GM12878 (cell line): ENCODE measurements around the gene SMARCD2. TPM values are rescaled to one million over a fixed set of nuclear protein-coding genes. Genes with fewer than 3 reads are reported as not detected.

ENCODE experiments used
- ATAC-seq: fragments of 200-7000 bp; cut with Tn5 transposase; 3 replicates; pipeline ENCODE4 v1.9.1; 2020; ENCODE audit warnings: mild to moderate bottlenecking, moderate library complexity
- BruUV-seq: library from RNA; stranded (reverse); fragments of 400-500 nt; replicated peaks from 2 replicates; lab custom pipeline; 2021; lab: Mats Ljungman, UMichigan
- CTCF ChIA-PET: fragments of 300-600 bp; sonication (Branson Sonifier 250); formaldehyde crosslinking; extraction: SDS; loops from one replicate; lab custom pipeline; 2021; ENCODE audit warnings: inconsistent platforms; lab: Yijun Ruan, JAX
- POLR2A ChIA-PET: fragments of 350-600 bp; formaldehyde crosslinking; extraction: SDS; loops from one replicate; lab custom pipeline; 2021; ENCODE audit warnings: inconsistent platforms; lab: Charles Lee
- RAD21 ChIA-PET: fragments of 300-600 bp; sonication (Branson Sonifier 250); formaldehyde crosslinking; loops from one replicate; lab custom pipeline; 2023; ENCODE audit warnings: antibody characterized with exemption; ENCODE audit not compliant: unreplicated experiment; lab: Charles Lee
- SMC1A ChIA-PET: fragments of 300-600 bp; sonication (Branson Sonifier 250); formaldehyde crosslinking; loops from one replicate; lab custom pipeline; 2023; ENCODE audit not compliant: unreplicated experiment, uncharacterized antibody; lab: Charles Lee
- DNase-seq: peaks from one replicate; pipeline ENCODE4 v3.0.0-alpha.2; 2011; ENCODE audit warnings: low read depth, low spot score
- FAIRE-seq: peaks from 3 replicates; lab custom pipeline; 2011; peaks lifted over from hg19 to GRCh38; lab: Jason Lieb, UNC
- H2AFZ ChIP-seq: 2 replicates; pipeline ENCODE4 v1.6.0; 2011; ENCODE audit warnings: low read depth, low read length, control low read depth; ENCODE audit not compliant: control insufficient read depth
- H3K27ac ChIP-seq: 2 replicates; pipeline ENCODE4 v1.5.1; 2011; ENCODE audit warnings: control low read depth; ENCODE audit not compliant: control insufficient read depth, insufficient read depth
- H3K27me3 ChIP-seq, 2 experiments: replicated peaks in 1 of 2; 2 replicates each; pipeline versions ENCODE4 v1.6.0 to v1.6.1; 2011; ENCODE audit warnings: low read length in 1 of 2; ENCODE audit not compliant: control insufficient read depth in 2 of 2, insufficient read depth in 2 of 2
- H3K36me3 ChIP-seq, 2 experiments: 2 replicates each; pipeline ENCODE4 v1.5.1; 2011; ENCODE audit warnings: low read length in 1 of 2; ENCODE audit not compliant: control insufficient read depth in 2 of 2, insufficient read depth in 2 of 2
- H3K4me1 ChIP-seq: 2 replicates; pipeline ENCODE4 v1.6.1; 2011; ENCODE audit warnings: mild to moderate bottlenecking, low read length, moderate library complexity, mixed read lengths; ENCODE audit not compliant: control insufficient read depth, insufficient read depth
- H3K4me2 ChIP-seq: 2 replicates; pipeline ENCODE4 v1.6.0; 2011; ENCODE audit warnings: control low read depth; ENCODE audit not compliant: control insufficient read depth, insufficient read depth
- H3K4me3 ChIP-seq: fragments of 200-600 bp; sonication (generic); 2 replicates; pipeline ENCODE4 v1.5.1; 2016
- H3K79me2 ChIP-seq: 2 replicates; pipeline ENCODE4 v1.6.0; 2011; ENCODE audit warnings: low read length; ENCODE audit not compliant: control insufficient read depth, insufficient read depth
- H3K9ac ChIP-seq: 2 replicates; pipeline ENCODE4 v1.8.0; 2011; ENCODE audit warnings: low read length, control low read depth, mixed read lengths; ENCODE audit not compliant: control insufficient read depth, insufficient read depth
- H3K9me3 ChIP-seq: replicated peaks from 3 replicates; pipeline ENCODE4 v1.5.1; 2011; ENCODE audit warnings: mild to moderate bottlenecking, low read length; ENCODE audit not compliant: control insufficient read depth, insufficient read depth
- H4K20me1 ChIP-seq: 2 replicates; pipeline ENCODE4 v1.6.0; 2011; ENCODE audit not compliant: control insufficient read depth, insufficient read depth
- CEBPB ChIP-seq, 2 experiments: fragments of 150-350 bp in 1 of 2; IDR thresholded peaks; 2 replicates each; pipeline ENCODE4 v1.6.1; 2012 to 2014; ENCODE audit warnings: low read depth in 2 of 2, low read length in 2 of 2, borderline replicate concordance in 1 of 2, inconsistent platforms in 1 of 2
- MYB ChIP-seq: fragments of 150-350 bp; IDR thresholded peaks from 2 replicates; pipeline ENCODE4 v1.6.1; 2014; ENCODE audit warnings: mild to moderate bottlenecking, low read depth, low read length, borderline replicate concordance
- SMARCA5 ChIP-seq: fragments of 450-650 bp; IDR thresholded peaks from 2 replicates; pipeline ENCODE4 v1.6.1; 2017; ENCODE audit warnings: mild to moderate bottlenecking
- SMC3 ChIP-seq: IDR thresholded peaks from 2 replicates; pipeline ENCODE4 v1.6.1; 2011; ENCODE audit warnings: low read length, improper control_type of control experiment, borderline replicate concordance
- SUPT20H ChIP-seq: IDR thresholded peaks from 2 replicates; pipeline ENCODE4 v1.6.1; 2011; ENCODE audit warnings: low read depth, mild to moderate bottlenecking, low read length, moderate library complexity, borderline replicate concordance; ENCODE audit not compliant: control insufficient read depth
- ZNF622 ChIP-seq: fragments of 450-650 bp; IDR thresholded peaks from 2 replicates; pipeline ENCODE4 v1.6.1; 2017; ENCODE audit warnings: mild to moderate bottlenecking, inconsistent platforms
- ZZZ3 ChIP-seq: IDR thresholded peaks from 2 replicates; pipeline ENCODE4 v1.6.1; 2011; ENCODE audit warnings: low read depth; ENCODE audit not compliant: control insufficient read depth, insufficient read length
- WGBS: methylation state at CpG from one replicate; pipeline ENCODE4 v1.1.6; 2016; ENCODE audit warnings: low lambda C conversion rate; ENCODE audit not compliant: insufficient replicate concordance, insufficient coverage; ENCODE audit errors: missing lambda C conversion rate; 5-methylcytosine and 5-hydroxymethylcytosine counted together
- in situ Hi-C: fragments of 300-500 bp; cut with MboI; formaldehyde crosslinking; loops from 9 replicates; pipeline ENCODE4 v1.14.3; 2018; ENCODE audit warnings: mixed read lengths
- intact Hi-C: fragments of 100-400 bp; cut with micrococcal nuclease; formaldehyde crosslinking; loops from one replicate; pipeline ENCODE4 v1.14.2; 2022; ENCODE audit not compliant: unreplicated experiment
- polyA plus RNA-seq, 11 experiments: library from polyadenylated mRNA; depleted of rRNA in 4 of 11; unstranded in 6 of 11; stranded (reverse) in 5 of 11; fragments of >200 nt; fragmentation: Nextera tagmentation in 4 of 11; fragmentation: Illumina TruSeq in 1 of 11; extraction: Ambion mirVana in 4 of 11; extraction: Trizol in 1 of 11; gene quantifications; 1 replicate in 1 of 11; 2 replicates in 10 of 11; pipeline versions ENCODE4 v1.2.1 to v1.2.3, GENCODE V29; 2011 to 2016; ENCODE audit warnings: inconsistent platforms in 2 of 11, missing spikeins in 2 of 11, low read depth in 1 of 11
- total RNA-seq, 4 experiments: library from RNA; depleted of rRNA in 3 of 4; stranded (reverse); fragments of >200 nt in 3 of 4; fragmentation: Illumina TruSeq in 1 of 4; extraction: Trizol in 1 of 4; gene quantifications; 2 replicates each; pipeline versions ENCODE4 v1.2.1 to v1.2.3, GENCODE V29; 2013 to 2021
- TF ChIP-seq, protein P1 (sequence below): fragments of 450-650 bp; IDR thresholded peaks from 2 replicates; pipeline ENCODE4 v1.6.1; 2017; ENCODE audit warnings: mild to moderate bottlenecking

SMARCD2 gene
- total and polyA plus RNA-seq, 10 of the 15 experiments (the other 5 are each of a cell fraction or from before 2014, with no cell fraction given), result 2.4 to 111 (median 63.6) TPM

DNA sequence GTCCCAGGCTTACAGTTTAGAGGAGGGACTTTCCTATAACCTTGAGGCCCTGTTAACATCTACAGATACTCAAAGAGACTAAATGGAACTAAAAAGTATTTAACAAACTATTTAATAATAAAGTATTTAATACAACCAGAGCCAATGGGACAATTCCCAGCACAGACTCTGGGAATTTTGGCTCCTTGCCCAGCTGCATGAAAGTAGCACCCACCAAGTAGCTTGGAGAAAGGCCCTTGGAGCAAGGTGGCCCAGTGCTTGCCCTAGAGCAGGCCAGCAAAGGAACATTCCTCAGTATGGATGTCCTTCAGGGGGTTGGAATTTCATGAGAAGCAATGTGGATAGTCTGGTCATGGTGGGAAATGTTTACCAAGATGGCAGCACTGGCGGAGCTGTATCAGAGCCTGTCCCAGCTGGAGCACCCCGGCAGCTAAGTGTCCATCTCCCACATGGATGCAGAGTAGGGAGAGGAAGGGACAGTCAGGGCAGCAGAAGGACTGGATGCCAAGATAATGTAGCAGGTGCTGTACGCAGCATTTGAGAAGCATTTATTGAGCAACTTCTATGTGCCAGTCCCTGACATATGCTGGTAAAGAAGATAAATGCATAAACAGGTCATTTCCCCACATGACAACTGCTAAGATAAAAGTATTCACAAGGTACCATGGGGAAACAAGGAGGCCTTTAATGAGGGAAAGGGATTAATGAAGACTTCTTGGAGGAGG, 5.2 kb upstream of the SMARCD2 start (continued):
- TF ChIP-seq MYB, result no peak
- TF ChIP-seq SUPT20H, result no peak
- no peak for TF ChIP-seq SMC3

GRCh38 chr17:63845509-63845908, 3.0 kb upstream of the SMARCD2 start:
- Histone ChIP-seq H3K79me2 (peaks cover 23% of the 10 kb centered on the region), H3K4me1 (peaks cover 20% of the 10 kb centered on the region), H3K9me3 (peaks cover 5% of the 10 kb centered on the region; the same call in 2 of the 3 replicates), H3K27ac (no peak overlapping the region), H3K4me2 (no peak overlapping the region), H3K36me3 (no peaks in the 10 kb centered on the region), H3K4me3 (no peak overlapping the region), H3K9ac (no peak overlapping the region), H4K20me1 (no peaks in the 10 kb centered on the region), H2AFZ (no peak overlapping the region), H3K27me3 (no peaks in the 10 kb centered on the region)
- ATAC-seq (no peak), FAIRE-seq (no peak), DNase-seq (no peak)
- TF ChIP-seq SMARCA5 (no peak), CEBPB (IDR thresholded peaks at IDR 0.05; ENCODE audit: borderline replicate concordance in 1 of 2, low read depth in 2 of 2, low read length in 2 of 2) (no peak), ZNF622 (no peak), ZZZ3 (no peak)
- TF ChIP-seq, protein P1, sequence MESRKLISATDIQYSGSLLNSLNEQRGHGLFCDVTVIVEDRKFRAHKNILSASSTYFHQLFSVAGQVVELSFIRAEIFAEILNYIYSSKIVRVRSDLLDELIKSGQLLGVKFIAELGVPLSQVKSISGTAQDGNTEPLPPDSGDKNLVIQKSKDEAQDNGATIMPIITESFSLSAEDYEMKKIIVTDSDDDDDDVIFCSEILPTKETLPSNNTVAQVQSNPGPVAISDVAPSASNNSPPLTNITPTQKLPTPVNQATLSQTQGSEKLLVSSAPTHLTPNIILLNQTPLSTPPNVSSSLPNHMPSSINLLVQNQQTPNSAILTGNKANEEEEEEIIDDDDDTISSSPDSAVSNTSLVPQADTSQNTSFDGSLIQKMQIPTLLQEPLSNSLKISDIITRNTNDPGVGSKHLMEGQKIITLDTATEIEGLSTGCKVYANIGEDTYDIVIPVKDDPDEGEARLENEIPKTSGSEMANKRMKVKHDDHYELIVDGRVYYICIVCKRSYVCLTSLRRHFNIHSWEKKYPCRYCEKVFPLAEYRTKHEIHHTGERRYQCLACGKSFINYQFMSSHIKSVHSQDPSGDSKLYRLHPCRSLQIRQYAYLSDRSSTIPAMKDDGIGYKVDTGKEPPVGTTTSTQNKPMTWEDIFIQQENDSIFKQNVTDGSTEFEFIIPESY, result no peak
- POLR2A ChIA-PET, result no interaction called here
- CTCF ChIA-PET, result interaction anchor here (0.6 to 7.0 kb wide), 4 partner anchors 15 to 435 kb away, joined by 3 to 51 read pairs (median 4); no protein-coding TSS in a partner anchor
- intact Hi-C loops, result no loop called here
- no TSS peak for BruUV-seq
- 56% methylated on average over 1 of the region's 1 CpG for WGBS
- SMC1A ChIA-PET, result no interaction called here
- in situ Hi-C loops, result loop anchor here (10.0 to 25.0 kb wide), 2 partner anchors 408 to 659 kb away; partner anchors contain the start of genes CEP95, CYB561 and DDX5
- RAD21 ChIA-PET, result no interaction called here
